Measurements from ENCODE around the gene ASPM.
"Not testable (repeated sequence)": the region's sequence is repeated elsewhere in the genome, so short reads cannot be mapped to it uniquely, and the experiment has no call there.

ASPM gene

DNA sequence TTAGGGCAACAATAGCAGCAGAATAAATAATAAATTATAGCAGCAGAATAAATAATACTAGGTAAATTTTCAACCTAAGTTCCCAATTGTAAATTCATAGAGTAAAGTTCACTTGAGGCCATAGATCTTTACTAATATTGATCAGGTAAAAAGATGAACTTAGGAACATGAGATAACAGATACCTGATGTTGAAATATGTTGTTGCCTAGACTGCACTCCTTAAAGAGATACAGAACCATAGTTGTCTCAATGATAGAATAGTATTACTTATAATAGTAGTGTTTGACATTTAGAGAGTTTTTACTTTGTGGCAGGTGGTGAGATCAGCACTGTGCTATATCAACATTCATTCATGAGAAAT is 79.0 kb downstream of the ASPM start:
- FAIRE-seq: no peak

GRCh38 chr1:197066719-197067456 is 79.6 kb downstream of the ASPM start, which contains the start of gene F13B:
Gene F13B, minus strand, starts transcription at chr1:197067260. Its CDS starts 37 bp downstream, at chr1:197067223.
- FAIRE-seq: peak; percentile 8

DNA sequence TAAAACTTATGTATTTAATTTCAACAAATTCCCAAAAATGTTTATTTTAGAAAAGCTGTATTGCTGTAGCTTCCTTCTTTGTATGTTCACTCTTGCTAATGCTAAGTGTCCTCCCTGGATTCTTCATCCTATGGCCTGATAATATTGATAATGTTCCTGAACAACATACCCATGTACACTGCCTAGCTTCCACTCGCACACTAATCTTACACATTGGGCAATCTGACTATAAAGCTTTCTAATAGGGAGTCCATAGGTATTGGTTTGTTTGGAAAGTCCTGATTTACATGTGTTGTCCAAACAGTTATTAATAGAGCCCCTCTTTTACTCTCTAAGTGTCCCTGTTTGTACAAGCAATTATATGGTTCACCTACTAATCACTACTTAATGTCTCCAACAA is 80.2 kb downstream of the ASPM start:
- FAIRE-seq: no peak

DNA sequence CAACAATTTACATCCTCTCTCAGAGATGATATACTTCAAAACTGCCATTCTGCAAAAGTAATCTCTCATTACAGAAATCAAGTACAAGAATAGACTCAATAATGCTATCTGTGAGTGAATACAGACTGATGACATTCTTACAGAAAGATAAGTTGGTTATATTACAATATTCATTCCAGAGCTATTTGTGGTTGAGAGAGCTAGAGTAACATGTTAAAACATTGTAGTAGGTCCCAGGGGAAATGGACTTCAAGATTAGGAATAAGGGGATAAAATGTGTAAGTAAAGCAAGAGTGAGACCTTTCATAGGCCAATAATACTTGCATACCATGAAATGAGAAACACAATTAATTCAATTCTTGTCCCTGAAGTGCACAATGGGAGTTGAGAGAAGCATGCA is 80.9 kb downstream of the ASPM start:
- FAIRE-seq: no peak

DNA sequence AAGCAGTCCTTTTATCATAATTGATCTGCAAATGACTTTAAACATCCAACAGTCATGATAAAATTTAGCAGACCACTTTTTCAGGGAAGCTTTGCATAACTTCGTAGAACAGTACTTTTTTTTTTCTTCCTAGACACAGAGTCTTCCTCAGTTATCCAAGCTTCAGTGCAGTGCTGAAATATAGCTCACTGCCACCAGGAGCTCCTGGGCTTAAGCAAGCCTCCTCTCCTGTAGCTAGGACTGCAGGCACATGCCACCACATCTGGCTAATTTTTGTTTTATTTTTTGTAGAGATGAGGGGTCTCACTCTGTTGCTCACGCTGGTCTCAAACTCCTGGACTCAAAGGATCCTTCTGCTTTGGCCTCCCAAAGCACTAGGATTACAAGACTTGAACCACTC is 83.3 kb downstream of the ASPM start:
- FAIRE-seq: no peak

GRCh38 chr1:197062692-197063091 is 83.8 kb downstream of the ASPM start:
- no peak for FAIRE-seq

- no peak for FAIRE-seq
Measured at GRCh38 chr1:197049100-197049499, 97.4 kb downstream of the ASPM start.

GRCh38 chr1:197042676-197043341 is 103.7 kb downstream of the ASPM start:
- FAIRE-seq: no peak

- no peak for FAIRE-seq
Measured at GRCh38 chr1:197041486-197042353, 104.7 kb downstream of the ASPM start.

DNA sequence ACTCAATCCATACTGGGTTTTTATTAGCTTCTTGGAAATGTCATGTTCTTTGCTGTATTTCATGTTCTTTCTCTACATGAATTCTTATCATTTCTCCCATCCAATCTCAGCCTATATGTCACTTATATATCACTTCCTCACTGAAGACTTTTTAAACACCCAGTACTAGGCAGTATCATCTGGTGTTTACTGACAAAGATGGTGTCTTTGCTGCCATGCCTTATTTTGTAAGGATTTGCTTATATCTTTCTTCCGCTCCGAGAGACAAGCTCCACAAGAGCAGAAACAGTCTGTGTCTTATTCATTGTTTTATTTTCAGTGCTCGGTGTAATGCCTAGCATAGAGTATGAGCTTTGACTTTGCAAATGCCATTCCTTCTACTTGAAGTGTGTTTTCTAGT is 109.6 kb downstream of the ASPM start:
- no peak for FAIRE-seq

- not testable (repeated sequence) for FAIRE-seq
Measured at GRCh38 chr1:197034631-197035339, 111.7 kb downstream of the ASPM start.

All from endometrium (tissue), 2 donors.